ENCODE measurements around the gene ATAD3A. TPM values are rescaled to one million over a fixed set of nuclear protein-coding genes. Genes with fewer than 3 reads are reported as not detected.

Gene ATAD3A
- polyA plus RNA-seq, 1 donor from 2014 or later, result 30.3 TPM

- no peaks in the 10 kb centered on the region for H3K36me3 ChIP-seq (ENCODE audit: insufficient read depth, low read length)
These were observed 62.1 kb downstream of the ATAD3A start for GRCh38 chr1:1573843-1574720.

More at GRCh38 chr1:1573843-1574720, 62.1 kb downstream of the ATAD3A start:
- Histone ChIP-seq H3K9me2 (ENCODE audit: insufficient read depth, low read length) (no peaks in the 10 kb centered on the region), H3K27ac (ENCODE audit: low read length) (peak overlapping the region; percentile 90), H3K79me2 (replicated peaks; ENCODE audit: insufficient read depth, low read length) (peaks cover 38% of the 10 kb centered on the region), H3K9me3 (ENCODE audit: low read length) (no peaks in the 10 kb centered on the region), H3K4me3 (ENCODE audit: low read length) (peak overlapping the region; percentile 100), H3K9ac (ENCODE audit: low read length) (peak overlapping the region; percentile 93), H3F3A (ENCODE audit: insufficient read depth, low read length, poor library complexity, severe bottlenecking) (no peaks in the 10 kb centered on the region), H3K27me3 (ENCODE audit: insufficient read depth, low read depth, low read length) (no peaks in the 10 kb centered on the region), H2AFZ (ENCODE audit: low read depth, low read length) (peak overlapping the region; percentile 56), H3K4me2 (ENCODE audit: low read length) (peak overlapping the region; percentile 50), H4K20me1 (ENCODE audit: insufficient read depth) (peaks cover 8% of the 10 kb centered on the region)
- TF ChIP-seq MXI1 (conservative IDR thresholded peaks at IDR 0.05; ENCODE audit: poor library complexity, severe bottlenecking), result no peak
- no peak for TF ChIP-seq EP300 (conservative IDR thresholded peaks at IDR 0.05; ENCODE audit: poor library complexity, severe bottlenecking)
- TF ChIP-seq REST (IDR thresholded peaks at IDR 0.05; ENCODE audit: borderline replicate concordance), result peak; percentile 62
- TF ChIP-seq TAF1 (IDR thresholded peaks at IDR 0.05; ENCODE audit: low read depth), result peak; percentile 28
- peak; percentile 54 for TF ChIP-seq SMC3 (conservative IDR thresholded peaks at IDR 0.05; ENCODE audit: poor library complexity)
- TF ChIP-seq POLR2AphosphoS5 (IDR thresholded peaks at IDR 0.05), result no peak
- peak; percentile 39 for TF ChIP-seq RAD21 (conservative IDR thresholded peaks at IDR 0.05)
- TF ChIP-seq CTCF (IDR thresholded peaks at IDR 0.05; ENCODE audit: poor library complexity, severe bottlenecking), result peak; percentile 64
